GM18526 (cell line): ENCODE results near the gene STK16.

Experiments used
- POLR2A ChIP-seq: IDR thresholded peaks from 3 replicates; pipeline ENCODE4 v1.6.1; 2011; ENCODE audit not compliant: insufficient read length; ENCODE audit errors: extremely low read depth

The STK16 gene

DNA sequence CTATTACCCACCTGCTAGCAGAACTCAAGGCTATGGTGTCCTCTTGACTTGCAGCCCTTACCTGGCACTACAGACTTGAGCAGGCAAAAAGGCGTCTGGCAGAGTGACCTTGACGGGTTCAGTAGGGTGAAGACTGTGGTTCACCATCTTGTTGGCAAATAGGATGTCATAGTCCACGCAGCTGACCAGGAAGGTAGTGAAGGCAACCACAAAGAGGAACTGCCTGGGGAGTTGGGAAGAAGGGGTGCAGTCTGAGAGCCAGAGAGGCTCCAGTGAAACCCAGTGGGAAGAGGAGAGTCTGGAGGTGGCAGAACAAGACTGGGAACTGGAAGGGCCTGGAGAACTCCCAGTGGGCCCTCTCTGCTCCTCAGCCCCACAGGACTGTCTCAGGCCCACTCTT, 19.9 kb upstream of the STK16 start:
- no peak for TF ChIP-seq POLR2A

DNA sequence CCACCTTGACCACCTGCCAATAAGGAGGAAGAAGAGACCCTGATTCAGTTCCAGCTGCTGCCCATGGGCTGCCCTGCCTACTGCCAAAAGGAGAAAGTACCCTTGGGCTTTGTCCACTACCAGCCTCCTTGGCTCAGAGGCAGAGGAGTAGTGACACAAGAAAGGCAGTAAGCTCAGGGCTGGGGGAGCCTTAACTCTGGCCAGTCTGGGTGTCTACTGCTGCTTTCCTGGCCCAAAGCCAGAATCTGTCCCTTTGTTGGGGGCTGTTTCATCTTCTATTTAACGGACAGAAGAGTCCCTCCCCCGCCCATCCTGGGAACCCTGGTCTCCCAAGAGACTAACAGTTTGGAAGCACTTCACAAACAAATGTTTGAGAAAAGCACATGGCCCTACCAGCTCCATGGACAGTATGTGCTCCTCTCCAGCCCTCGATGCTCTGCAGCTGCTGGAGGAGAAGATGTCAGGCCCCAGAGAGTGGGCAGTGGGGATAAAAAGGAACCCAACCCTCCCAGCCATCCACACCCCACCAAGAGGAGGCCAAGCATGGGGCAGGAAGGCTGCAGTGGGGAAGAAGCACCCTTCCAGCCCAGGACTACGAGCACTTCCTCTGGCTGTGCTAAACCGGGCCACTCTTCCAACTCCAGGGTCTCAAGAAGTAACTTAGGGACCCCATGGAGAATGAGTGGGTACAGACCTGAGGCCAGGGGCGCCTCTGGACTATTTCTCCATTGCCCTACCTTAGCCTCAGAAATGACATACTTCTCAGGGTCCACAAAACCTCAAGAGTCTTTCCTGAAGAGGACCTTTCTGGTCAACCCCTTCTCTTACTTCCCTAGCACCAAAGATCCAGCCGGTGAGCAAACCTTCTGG, 17.0 kb upstream of the STK16 start:
- TF ChIP-seq POLR2A: no peak

DNA sequence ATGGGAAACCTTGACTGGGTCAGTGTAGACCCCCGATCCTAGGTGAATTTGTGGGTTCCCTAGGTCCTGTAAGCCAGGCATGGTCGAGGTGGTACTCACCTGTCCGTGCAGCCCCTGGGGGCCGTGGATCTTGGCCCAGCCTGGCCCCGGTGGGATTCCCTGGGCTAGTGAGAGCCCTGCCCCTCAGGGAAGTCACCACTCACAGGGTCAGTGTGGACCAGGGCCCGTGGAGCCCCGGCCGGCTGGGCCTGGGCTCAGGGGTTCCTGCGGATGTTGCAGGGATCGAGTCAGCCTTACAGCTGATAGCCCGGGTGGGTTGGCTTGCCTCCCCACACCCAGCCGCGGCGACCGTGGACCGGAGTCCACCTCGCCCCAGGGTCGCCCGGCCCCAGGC, 16.4 kb upstream of the STK16 start:
- TF ChIP-seq POLR2A: no peak

DNA sequence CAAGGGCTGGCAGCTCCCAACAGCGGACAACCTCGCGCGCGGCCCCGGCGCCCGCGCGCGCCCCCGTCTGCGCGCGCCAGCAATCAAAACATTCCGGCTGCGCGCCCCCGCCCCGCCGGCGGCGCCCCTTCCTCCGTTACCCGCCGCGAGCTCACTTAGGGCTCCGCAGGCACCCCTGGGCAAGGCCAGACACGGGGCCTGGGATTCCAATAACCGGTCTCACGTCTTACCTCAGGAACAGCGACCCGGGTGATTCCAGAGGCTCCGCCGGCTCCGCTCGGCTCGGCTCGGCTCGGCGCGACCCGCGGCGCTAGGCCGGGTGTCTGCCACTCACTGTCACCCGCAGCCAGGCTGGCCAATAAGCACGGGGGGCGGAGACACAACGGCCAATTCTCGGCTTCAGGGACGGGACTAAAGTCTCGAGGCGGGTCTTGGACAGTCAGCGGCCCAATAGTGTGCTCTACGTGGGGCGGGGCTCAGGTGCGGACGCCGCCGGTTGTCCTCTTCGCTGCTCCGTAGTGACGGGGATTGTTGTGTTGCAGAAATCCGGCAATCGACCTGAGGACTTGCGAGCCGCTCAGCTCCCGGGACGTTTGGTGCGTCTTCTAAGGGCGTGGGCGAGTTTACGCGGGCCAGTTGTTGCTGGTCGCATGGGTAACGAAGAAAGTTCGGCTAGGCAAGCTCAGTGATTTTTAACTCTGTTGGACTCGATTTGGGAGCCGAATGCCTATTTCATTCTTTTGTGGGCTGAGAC, 15.8 kb upstream of the STK16 start, which contains the start of the genes ANKZF1 and ATG9A:
ANKZF1 (plus strand) TSS at position 502 of the 754 bp plus-strand sequence. CDS start 452 bp downstream, outside the sequence.
ATG9A (minus strand) TSS at position 332 of the 754 bp plus-strand sequence. CDS start 1,612 bp downstream, outside the sequence.
- peak; percentile 61 for TF ChIP-seq POLR2A

DNA sequence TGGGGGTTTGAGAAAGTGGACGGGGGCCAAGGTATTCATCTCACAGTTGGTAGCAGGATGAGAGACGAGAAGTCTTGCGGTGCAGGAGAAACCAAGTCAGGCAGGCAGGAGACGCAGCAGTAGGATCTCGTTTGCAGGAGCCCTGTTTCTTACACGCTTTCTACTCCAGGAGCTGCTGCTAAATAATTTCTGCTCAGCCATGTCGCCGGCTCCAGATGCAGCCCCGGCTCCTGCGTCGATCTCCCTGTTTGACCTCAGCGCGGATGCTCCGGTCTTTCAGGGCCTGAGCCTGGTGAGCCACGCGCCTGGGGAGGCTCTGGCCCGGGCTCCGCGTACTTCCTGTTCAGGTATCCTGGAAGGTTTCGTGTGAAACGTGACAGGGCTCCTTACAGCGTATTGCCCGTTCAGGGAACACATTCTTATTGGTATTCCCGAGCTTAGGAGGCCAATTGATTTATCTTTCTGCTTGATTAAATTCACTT, 15.2 kb upstream of the STK16 start:
- peak; percentile 11 for TF ChIP-seq POLR2A

DNA sequence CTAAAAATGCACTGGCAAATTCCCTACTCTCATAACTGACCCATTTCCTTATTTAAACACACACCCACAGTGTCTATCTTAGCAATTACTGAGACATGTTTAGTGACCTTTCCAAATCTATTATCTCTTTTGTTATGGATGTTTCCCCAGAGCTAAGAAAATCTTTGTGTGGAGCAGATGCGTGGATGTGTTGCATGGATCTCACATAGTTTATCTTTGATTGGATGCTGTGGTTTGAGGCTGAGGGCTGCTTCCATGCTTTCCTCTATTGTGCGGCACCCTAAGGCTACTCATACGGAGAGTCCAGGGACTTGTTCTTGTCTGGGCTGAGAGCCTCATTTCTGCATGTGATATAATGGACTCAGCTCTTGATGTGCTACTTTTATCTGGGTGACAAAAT, 10.9 kb upstream of the STK16 start:
- no peak for TF ChIP-seq POLR2A

DNA sequence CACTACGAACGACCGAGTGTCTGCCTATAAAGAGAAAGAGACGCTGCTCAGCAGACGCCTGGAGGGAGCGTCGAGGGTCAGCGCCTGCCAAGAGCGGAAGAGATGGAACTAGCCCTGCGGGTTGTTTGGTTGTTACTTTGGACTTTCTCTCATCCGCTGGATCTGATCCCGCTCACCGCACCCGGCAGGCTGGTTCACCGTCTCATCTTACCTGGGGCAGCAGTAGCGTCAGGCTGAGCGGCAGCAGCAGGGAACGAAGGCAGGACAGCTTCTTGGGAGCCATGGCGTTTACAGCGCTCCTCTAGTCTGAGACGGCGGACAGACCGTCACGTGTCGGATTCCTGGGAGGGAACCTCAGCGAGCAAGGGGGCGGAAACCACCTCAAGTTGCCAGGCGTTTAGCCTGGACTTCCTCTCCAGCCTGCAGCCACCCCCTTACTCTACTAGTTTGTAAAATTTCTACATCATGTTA, 2.0 kb upstream of the STK16 start:
- TF ChIP-seq POLR2A: no peak

DNA sequence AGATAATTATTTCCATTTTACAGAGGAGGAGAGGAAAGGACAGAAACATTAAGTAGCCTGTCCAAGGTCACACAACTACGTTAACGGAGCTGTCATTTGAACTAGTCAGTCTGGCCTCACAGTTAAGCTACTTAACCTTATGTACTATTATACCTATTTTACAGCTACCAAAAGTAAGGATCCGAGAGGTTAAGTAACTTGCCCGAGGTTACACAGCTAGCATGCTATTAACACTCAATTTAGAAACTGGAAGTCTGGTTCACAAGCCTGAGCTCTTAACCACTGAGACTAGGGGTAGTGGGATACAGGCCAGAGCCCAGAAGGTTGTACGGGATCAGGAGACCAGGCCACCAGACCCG, 511 bp upstream of the STK16 start:
- no peak for TF ChIP-seq POLR2A

DNA sequence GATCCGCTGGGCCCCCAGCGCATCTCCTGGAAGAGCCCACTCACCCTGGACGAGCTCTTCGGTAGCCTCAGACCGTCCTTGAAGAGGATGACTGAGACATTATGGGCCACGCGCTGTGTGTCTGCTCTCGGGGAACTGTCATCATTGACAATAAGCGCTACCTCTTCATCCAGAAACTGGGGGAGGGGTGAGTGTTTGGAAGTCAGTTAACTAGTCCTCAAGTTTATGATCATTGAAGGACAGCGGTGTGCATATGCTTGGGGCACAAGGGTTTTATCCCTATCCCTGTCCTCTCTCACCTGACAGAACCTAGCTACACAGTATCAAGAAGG, 586 bp downstream of the STK16 start:
- TF ChIP-seq POLR2A: no peak

DNA sequence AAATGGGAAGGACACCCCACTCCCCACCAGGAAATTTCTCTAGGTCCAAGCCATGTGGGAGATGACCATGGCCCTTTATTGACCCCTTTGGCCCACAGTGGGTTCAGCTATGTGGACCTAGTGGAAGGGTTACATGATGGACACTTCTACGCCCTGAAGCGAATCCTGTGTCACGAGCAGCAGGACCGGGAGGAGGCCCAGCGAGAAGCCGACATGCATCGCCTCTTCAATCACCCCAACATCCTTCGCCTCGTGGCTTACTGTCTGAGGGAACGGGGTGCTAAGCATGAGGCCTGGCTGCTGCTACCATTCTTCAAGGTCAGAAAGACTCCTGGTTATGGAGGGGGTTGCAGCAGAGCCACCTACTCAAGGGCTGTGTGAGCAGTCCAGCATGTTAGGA, 1.3 kb downstream of the STK16 start:
- no peak for TF ChIP-seq POLR2A

DNA sequence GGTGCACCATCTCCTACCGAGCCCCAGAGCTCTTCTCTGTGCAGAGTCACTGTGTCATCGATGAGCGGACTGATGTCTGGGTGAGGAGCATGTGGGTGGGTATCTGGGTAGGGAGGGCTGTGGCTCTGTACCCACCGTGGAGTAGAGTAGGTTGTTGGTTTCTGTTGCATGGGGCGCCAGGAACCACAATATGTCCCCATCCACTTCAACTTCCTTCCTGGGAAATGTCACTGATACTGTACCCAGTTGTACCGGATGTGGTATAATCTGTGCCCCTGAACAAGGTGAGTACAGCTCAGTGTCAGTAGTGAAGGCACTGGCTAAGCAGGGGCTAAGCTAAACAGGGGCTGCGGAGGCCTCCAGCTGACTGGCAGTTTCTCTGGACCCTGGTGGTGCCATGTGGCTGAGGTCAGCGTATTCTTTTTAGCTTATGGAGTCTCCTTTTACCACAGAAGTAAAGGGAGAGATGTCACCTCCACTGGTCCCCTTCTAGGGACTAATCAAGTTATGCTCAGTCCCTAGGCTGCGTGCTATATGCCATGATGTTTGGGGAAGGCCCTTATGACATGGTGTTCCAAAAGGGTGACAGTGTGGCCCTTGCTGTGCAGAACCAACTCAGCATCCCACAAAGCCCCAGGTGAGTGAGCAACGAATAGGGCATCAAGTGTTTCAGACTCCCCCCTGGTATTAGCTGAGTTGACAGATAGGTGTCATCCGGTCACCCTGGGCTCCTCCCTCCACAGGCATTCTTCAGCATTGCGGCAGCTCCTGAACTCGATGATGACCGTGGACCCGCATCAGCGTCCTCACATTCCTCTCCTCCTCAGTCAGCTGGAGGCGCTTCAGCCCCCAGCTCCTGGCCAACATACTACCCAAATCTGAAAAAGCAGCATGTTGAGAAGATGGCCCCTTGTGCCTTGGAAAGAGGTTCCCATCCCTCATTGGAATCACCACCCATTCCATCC, 2.7 kb downstream of the STK16 start:
- TF ChIP-seq POLR2A: peak; percentile 24

DNA sequence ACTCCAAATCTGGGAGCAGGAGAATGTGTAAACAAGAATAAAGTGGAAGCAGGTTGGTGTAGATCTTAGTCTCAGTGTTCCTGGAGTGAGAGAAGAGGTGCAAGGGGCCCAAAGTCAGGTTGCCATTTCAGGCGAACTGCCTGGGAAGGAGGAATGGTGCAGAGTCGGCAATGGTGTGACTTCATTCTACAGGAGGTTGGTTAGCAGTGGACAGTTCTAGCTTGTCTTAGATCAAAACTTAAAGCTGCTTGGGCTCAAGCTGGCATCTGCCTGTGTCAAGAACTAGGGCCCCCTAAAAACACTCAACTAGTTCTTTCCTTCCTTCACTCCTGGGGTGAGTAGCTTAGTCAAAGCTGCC, 3.5 kb downstream of the STK16 start:
- no peak for TF ChIP-seq POLR2A

DNA sequence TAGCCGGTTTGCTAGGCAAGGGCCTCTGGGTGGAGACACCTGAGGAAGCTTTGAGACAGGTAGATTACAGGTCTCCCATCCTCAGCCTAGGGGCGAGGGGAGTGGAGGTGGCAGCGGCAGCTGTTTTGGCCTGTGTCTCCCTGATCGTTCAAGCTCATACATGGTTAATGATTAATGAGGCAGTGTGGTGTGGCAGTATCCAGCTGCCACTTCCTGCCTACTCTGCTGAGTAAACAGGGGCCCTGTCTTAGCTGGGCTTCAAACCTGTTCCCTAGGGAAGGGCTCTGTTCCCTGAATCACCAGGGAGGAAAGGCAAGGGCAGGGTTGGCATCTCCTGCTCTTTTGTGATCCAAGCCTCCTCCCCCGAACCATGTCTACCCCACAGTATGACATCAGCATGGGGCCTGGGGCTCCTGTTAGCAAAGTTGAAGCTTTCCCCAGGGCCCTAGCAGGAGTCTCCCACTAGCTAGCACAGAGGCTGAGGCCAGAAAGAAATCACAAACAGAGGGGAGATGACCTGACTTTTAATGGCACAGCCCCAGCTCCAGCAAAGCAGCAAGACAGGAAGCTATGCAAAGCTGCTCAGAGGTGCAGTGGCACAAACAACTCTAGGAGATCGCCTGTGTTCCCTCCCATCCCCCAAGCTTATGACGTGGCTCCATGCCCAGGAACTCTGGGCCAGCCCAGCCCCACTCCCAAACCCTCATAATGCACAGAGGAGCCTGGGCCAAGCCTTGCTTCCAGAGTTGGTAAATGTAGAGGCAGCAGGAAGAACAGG, 4.1 kb downstream of the STK16 start:
- TF ChIP-seq POLR2A: peak; percentile 58
